ENCODE measurements around the gene SPACA1. TPM values are rescaled to one million over a fixed set of nuclear protein-coding genes. Genes with fewer than 3 reads are reported as not detected.

The SPACA1 gene, protein sequence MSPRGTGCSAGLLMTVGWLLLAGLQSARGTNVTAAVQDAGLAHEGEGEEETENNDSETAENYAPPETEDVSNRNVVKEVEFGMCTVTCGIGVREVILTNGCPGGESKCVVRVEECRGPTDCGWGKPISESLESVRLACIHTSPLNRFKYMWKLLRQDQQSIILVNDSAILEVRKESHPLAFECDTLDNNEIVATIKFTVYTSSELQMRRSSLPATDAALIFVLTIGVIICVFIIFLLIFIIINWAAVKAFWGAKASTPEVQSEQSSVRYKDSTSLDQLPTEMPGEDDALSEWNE
- not detected in 2 replicates for total RNA-seq

DNA sequence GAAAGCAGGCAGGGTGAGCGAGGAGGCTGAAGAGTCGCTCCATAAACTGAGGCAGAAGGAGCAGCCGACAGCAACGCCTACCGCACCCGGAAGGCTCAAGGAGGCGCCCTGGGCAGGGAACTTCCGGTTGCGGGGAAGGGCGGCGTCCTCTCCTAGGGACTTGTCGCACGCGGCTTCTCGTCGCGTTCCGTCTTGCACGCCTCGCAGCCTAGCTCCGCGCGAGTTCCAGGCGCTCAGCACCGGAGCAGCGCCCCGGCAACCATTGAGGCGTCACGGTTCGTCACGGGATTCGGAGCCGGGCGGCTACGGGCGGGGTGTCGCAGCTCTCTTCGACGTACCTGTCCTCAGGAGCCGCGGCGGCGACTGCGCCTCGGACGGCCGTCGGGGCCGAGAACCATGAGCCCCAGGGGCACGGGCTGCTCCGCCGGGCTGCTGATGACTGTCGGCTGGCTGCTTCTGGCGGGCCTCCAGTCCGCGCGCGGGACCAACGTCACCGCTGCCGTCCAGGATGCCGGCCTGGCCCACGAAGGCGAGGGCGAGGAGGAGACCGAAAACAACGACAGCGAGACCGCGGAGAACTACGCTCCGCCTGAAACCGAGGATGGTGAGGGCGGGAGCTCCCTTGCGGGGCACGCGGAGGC, at the start of gene SPACA1:
Gene SPACA1, plus strand, starts transcription at position 332 of the 641 bp plus-strand sequence. Its CDS starts 65 bp downstream, at position 397.

Other genes starting within 250 kb of the SPACA1 start
- 3.2 and 16.8 TPM in 2 replicates for gene CNR1, start 118.5 kb downstream of the SPACA1 start, total RNA-seq